H9 (cell line): Measurements from ENCODE around the gene SEC61A1. TPM values are rescaled to one million over a fixed set of nuclear protein-coding genes. Genes with fewer than 3 reads are reported as not detected.

Experiments
- DNase-seq: peaks from one replicate; pipeline ENCODE4 v3.0.0-alpha.2; 2017
- H2AFZ ChIP-seq: one replicate; pipeline ENCODE4 v1.6.1; 2013; ENCODE audit warnings: mild to moderate bottlenecking, low read length, control low read depth, moderate library complexity
- H2AK5ac ChIP-seq: 2 replicates; pipeline ENCODE4 v1.6.1; 2013; ENCODE audit warnings: low read length, control low read depth, mixed read lengths; ENCODE audit not compliant: insufficient read length
- H2BK120ac ChIP-seq: one replicate; pipeline ENCODE4 v1.6.1; 2013; ENCODE audit warnings: low read depth, mild to moderate bottlenecking, low read length, control low read depth, inconsistent platforms; ENCODE audit not compliant: poor library complexity, severe bottlenecking
- H2BK12ac ChIP-seq: 2 replicates; pipeline ENCODE4 v1.6.1; 2013; ENCODE audit warnings: low read length, control low read depth, mixed read lengths, low read depth; ENCODE audit not compliant: insufficient read length
- H2BK15ac ChIP-seq: 2 replicates; pipeline ENCODE4 v1.6.1; 2013; ENCODE audit warnings: low read depth, low read length, control low read depth
- H2BK20ac ChIP-seq: one replicate; pipeline ENCODE4 v1.6.1; 2013; ENCODE audit warnings: low read depth, mild to moderate bottlenecking, low read length, control low read depth, inconsistent platforms; ENCODE audit not compliant: poor library complexity, severe bottlenecking
- H2BK5ac ChIP-seq: 2 replicates; pipeline ENCODE4 v1.6.1; 2013; ENCODE audit warnings: low read length, control low read depth, mixed read lengths; ENCODE audit not compliant: insufficient read length
- H3K14ac ChIP-seq: 2 replicates; pipeline ENCODE4 v1.6.1; 2013; ENCODE audit warnings: low read length, control low read depth; ENCODE audit not compliant: insufficient read depth
- H3K18ac ChIP-seq: 2 replicates; pipeline ENCODE4 v1.6.1; 2013; ENCODE audit warnings: low read depth, mild to moderate bottlenecking, mixed read lengths, low read length, control low read depth; ENCODE audit not compliant: insufficient read length
- H3K23ac ChIP-seq: 2 replicates; pipeline ENCODE4 v1.6.1; 2013; ENCODE audit warnings: low read length, control low read depth, mixed read lengths, low read depth; ENCODE audit not compliant: insufficient read length
- H3K23me2 ChIP-seq: 2 replicates; pipeline ENCODE4 v1.6.1; 2013; ENCODE audit warnings: low read depth, mild to moderate bottlenecking, mixed read lengths, low read length, control low read depth; ENCODE audit not compliant: insufficient read length, poor library complexity, severe bottlenecking
- H3K27ac ChIP-seq: 2 replicates; pipeline ENCODE4 v1.5.1; 2013; ENCODE audit warnings: low read length, control low read depth, mixed read lengths, low read depth; ENCODE audit not compliant: insufficient read length
- H3K27me3 ChIP-seq: 2 replicates; pipeline ENCODE4 v1.6.1; 2013; ENCODE audit warnings: low read length, control low read depth, inconsistent platforms; ENCODE audit not compliant: insufficient read depth
- H3K4ac ChIP-seq: 2 replicates; pipeline ENCODE4 v1.6.1; 2013; ENCODE audit warnings: low read depth, mild to moderate bottlenecking, control low read depth, inconsistent platforms, low read length, moderate library complexity
- H3K4me1 ChIP-seq: 2 replicates; pipeline ENCODE4 v1.6.1; 2013; ENCODE audit warnings: low read length, control low read depth, inconsistent platforms; ENCODE audit not compliant: insufficient read depth
- H3K4me2 ChIP-seq: 2 replicates; pipeline ENCODE4 v1.6.1; 2013; ENCODE audit warnings: low read length, control low read depth, mixed read lengths; ENCODE audit not compliant: insufficient read length, insufficient read depth
- H3K56ac ChIP-seq: 2 replicates; pipeline ENCODE4 v1.6.1; 2013; ENCODE audit warnings: low read depth, mild to moderate bottlenecking, mixed read lengths, low read length, control low read depth; ENCODE audit not compliant: insufficient read length
- H3K79me1 ChIP-seq: 2 replicates; pipeline ENCODE4 v1.6.1; 2013; ENCODE audit warnings: low read depth, mild to moderate bottlenecking, moderate library complexity, low read length, control low read depth, inconsistent platforms; ENCODE audit not compliant: insufficient read depth, poor library complexity, severe bottlenecking
- H3K79me2 ChIP-seq: 2 replicates; pipeline ENCODE4 v1.6.1; 2013; ENCODE audit warnings: low read length, control low read depth, inconsistent platforms; ENCODE audit not compliant: insufficient read depth
- H3K9ac ChIP-seq: 2 replicates; pipeline ENCODE4 v1.6.1; 2013; ENCODE audit warnings: low read length, control low read depth, mixed read lengths; ENCODE audit not compliant: insufficient read length; ENCODE audit errors: extremely low read depth
- H3K9me3 ChIP-seq: one replicate; pipeline ENCODE4 v1.6.1; 2013; ENCODE audit warnings: low read depth, low read length, inconsistent platforms; ENCODE audit not compliant: control insufficient read depth
- H3T11ph ChIP-seq: one replicate; pipeline ENCODE4 v1.6.1; 2013; ENCODE audit warnings: mild to moderate bottlenecking, low read length, control low read depth, inconsistent platforms
- H4K20me1 ChIP-seq: one replicate; pipeline ENCODE4 v1.6.1; 2013; ENCODE audit not compliant: control insufficient read depth, insufficient read length, insufficient read depth
- H4K5ac ChIP-seq: 2 replicates; pipeline ENCODE4 v1.6.1; 2013; ENCODE audit warnings: low read depth, mild to moderate bottlenecking, mixed read lengths, low read length, control low read depth; ENCODE audit not compliant: insufficient read length
- H4K8ac ChIP-seq: replicated peaks from 2 replicates; pipeline ENCODE4 v1.6.1; 2013; ENCODE audit warnings: low read length, control low read depth, mixed read lengths, low read depth; ENCODE audit not compliant: insufficient read length
- H4K91ac ChIP-seq: 2 replicates; pipeline ENCODE4 v1.6.1; 2013; ENCODE audit warnings: low read depth, mild to moderate bottlenecking, moderate library complexity, mixed read lengths, low read length, control low read depth; ENCODE audit not compliant: insufficient read length
- H3K27ac Mint-ChIP-seq, 3 experiments: 2 replicates in 2 of 3; 3 replicates in 1 of 3; pipeline ENCODE4 v1.8.0; 2020 to 2021; ENCODE audit warnings: mixed read lengths in 3 of 3, mild to moderate bottlenecking in 1 of 3, moderate library complexity in 1 of 3
- H3K27me3 Mint-ChIP-seq: 2 replicates; pipeline ENCODE4 v1.8.0; 2021; ENCODE audit warnings: low read depth, mild to moderate bottlenecking, moderate library complexity, mixed read lengths
- H3K36me3 Mint-ChIP-seq, 3 experiments: 2 replicates in 2 of 3; 3 replicates in 1 of 3; pipeline ENCODE4 v1.8.0; 2020 to 2021; ENCODE audit warnings: low read depth in 3 of 3, mixed read lengths in 3 of 3; ENCODE audit not compliant: insufficient read depth in 1 of 3
- H3K4me1 Mint-ChIP-seq, 2 experiments: 2 replicates each; pipeline ENCODE4 v1.8.0; 2020; ENCODE audit warnings: mixed read lengths in 2 of 2
- H3K4me3 Mint-ChIP-seq, 2 experiments: 2 replicates in 1 of 2; 3 replicates in 1 of 2; pipeline ENCODE4 v1.8.0; 2020 to 2021; ENCODE audit warnings: mild to moderate bottlenecking in 2 of 2, mixed read lengths in 2 of 2, moderate library complexity in 1 of 2
- H3K9me3 Mint-ChIP-seq, 2 experiments: 2 replicates in 1 of 2; 3 replicates in 1 of 2; pipeline ENCODE4 v1.8.0; 2020; ENCODE audit warnings: mild to moderate bottlenecking in 2 of 2, mixed read lengths in 2 of 2, moderate library complexity in 1 of 2
- WGBS: extraction: QIAGEN DNeasy Blood & Tissue Kit; methylation state at CpG from one replicate; pipeline ENCODE4 v1.1.7; 2013; ENCODE audit warnings: missing lambda C conversion rate, low lambda C conversion rate, mixed read lengths; ENCODE audit not compliant: insufficient read length; ENCODE audit errors: extremely low coverage; 5-methylcytosine and 5-hydroxymethylcytosine counted together
- total RNA-seq: library from RNA; stranded (reverse); gene quantifications from 2 replicates; pipeline ENCODE4 v1.2.1, GENCODE V29; 2021
- TF ChIP-seq, protein P1 (sequence below): fragments of 200-600 bp; sonication (generic); conservative IDR thresholded peaks from 3 replicates; pipeline ENCODE4 v1.8.0; 2021; ENCODE audit warnings: antibody characterized with exemption, mild to moderate bottlenecking

SEC61A1 gene
- total RNA-seq, 1 experiment from 2014 or later = 146 TPM

DNA sequence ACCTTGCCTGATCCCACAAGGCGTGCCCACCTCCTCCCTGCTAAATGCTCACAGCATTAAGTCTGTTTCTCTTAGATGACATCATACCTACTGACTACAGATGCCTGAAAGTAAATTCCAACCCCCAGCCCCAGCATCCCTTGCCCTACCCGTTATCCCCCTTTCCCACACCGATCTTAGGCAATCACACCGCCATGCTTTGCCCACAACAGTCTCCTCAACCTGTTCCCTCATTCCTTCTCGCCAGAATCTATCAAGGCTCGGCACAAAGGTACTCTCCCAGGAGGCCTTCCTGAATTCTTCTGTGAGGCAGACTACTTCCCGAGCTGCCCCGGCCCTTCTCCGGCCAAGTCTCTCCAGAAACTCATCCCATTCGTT is 789 bp upstream of the SEC61A1 start:
- Histone ChIP-seq H2BK120ac (no peak overlapping the region), H3K56ac (no peak overlapping the region), H3K79me1 (peaks cover 7% of the 10 kb centered on the region), H4K91ac (no peak overlapping the region), H3K27ac (no peak overlapping the region), H2BK5ac (no peak overlapping the region), H3K4ac (no peak overlapping the region), H3K23me2 (peaks cover 10% of the 10 kb centered on the region), H2BK20ac (no peak overlapping the region), H3K4me1 (no peaks in the 10 kb centered on the region), H2BK12ac (no peak overlapping the region), H2AFZ (peak overlapping the region; percentile 24), H3K4me2 (peak overlapping the region; percentile 99), H3K14ac (peak overlapping the region; percentile 93), H2BK15ac (no peak overlapping the region), H3K79me2 (peaks cover 10% of the 10 kb centered on the region; the same call in 1 of the 2 replicates), H3T11ph (no peak overlapping the region), H3K18ac (no peak overlapping the region), H3K9ac (peak overlapping the region; percentile 71), H4K20me1 (no peaks in the 10 kb centered on the region), H4K5ac (peak overlapping the region; percentile 92), H4K8ac (no peak overlapping the region), H3K23ac (no peak overlapping the region), H2AK5ac (no peak overlapping the region), H3K27me3 (no peaks in the 10 kb centered on the region), H3K9me3 (no peaks in the 10 kb centered on the region)
- Mint-ChIP-seq H3K27ac (peak overlapping the region; percentile 10 to 95 (median 88); a peak in 6 of 7 replicates), H3K27me3 (peaks cover 9% of the 10 kb centered on the region), H3K4me3 (peak overlapping the region; percentile 92), H3K4me1 (peaks cover 20 to 26% of the 10 kb centered on the region in 2 experiments), H3K36me3 (peaks cover 10 to 35% (median 32%) of the 10 kb centered on the region in 3 experiments; a peak in 6 of 7 replicates), H3K9me3 (no peaks in the 10 kb centered on the region; a peak in 1 of 5 replicates)
- no CpG with 5 or more reads among the region's 10 CpGs for WGBS
- TF ChIP-seq, protein P1, sequence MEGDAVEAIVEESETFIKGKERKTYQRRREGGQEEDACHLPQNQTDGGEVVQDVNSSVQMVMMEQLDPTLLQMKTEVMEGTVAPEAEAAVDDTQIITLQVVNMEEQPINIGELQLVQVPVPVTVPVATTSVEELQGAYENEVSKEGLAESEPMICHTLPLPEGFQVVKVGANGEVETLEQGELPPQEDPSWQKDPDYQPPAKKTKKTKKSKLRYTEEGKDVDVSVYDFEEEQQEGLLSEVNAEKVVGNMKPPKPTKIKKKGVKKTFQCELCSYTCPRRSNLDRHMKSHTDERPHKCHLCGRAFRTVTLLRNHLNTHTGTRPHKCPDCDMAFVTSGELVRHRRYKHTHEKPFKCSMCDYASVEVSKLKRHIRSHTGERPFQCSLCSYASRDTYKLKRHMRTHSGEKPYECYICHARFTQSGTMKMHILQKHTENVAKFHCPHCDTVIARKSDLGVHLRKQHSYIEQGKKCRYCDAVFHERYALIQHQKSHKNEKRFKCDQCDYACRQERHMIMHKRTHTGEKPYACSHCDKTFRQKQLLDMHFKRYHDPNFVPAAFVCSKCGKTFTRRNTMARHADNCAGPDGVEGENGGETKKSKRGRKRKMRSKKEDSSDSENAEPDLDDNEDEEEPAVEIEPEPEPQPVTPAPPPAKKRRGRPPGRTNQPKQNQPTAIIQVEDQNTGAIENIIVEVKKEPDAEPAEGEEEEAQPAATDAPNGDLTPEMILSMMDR = no peak
- no peak for DNase-seq
